Testis (tissue), 3 donors: ENCODE measurements around the gene CATSPER1. TPM values are rescaled to one million over a fixed set of nuclear protein-coding genes. Genes with fewer than 3 reads are reported as not detected.

Experiments used
- DNase-seq: peaks from one replicate; pipeline ENCODE4 v3.0.0-alpha.2; 2019
- H3K27ac ChIP-seq, 2 donors: fragments of 200-600 bp; sonication (generic); one replicate each; pipeline ENCODE4 v1.5.1; 2019
- H3K27me3 ChIP-seq: fragments of 200-600 bp; sonication (generic); one replicate; pipeline ENCODE4 v1.5.1; 2019
- H3K36me3 ChIP-seq: fragments of 200-600 bp; sonication (generic); one replicate; pipeline ENCODE4 v1.5.1; 2017; ENCODE audit warnings: low read depth; ENCODE audit errors: missing control alignments
- H3K4me1 ChIP-seq: fragments of 200-600 bp; sonication (generic); one replicate; pipeline ENCODE4 v1.5.1; 2019
- H3K4me3 ChIP-seq, 2 donors: fragments of 200-600 bp; sonication (generic); one replicate each; pipeline ENCODE4 v1.5.1; 2017 to 2019
- H3K9me3 ChIP-seq: fragments of 200-600 bp; sonication (generic); one replicate; pipeline ENCODE4 v1.5.1; 2017
- POLR2A ChIP-seq: fragments of 450-650 bp; IDR thresholded peaks from one replicate; pipeline ENCODE4 v1.6.1; 2017; ENCODE audit warnings: antibody characterized with exemption, mild to moderate bottlenecking, moderate library complexity
- WGBS, 2 donors: methylation state at CpG; one replicate each; pipeline ENCODE4 v1.1.5; 2018; 5-methylcytosine and 5-hydroxymethylcytosine counted together
- intact Hi-C: fragments of 100-400 bp; cut with DNase I; formaldehyde crosslinking; loops from one replicate; pipeline ENCODE4 v1.15.1; 2023; ENCODE audit warnings: low total_unique reads
- polyA plus RNA-seq: library from polyadenylated mRNA; stranded (reverse); fragments of 350-450 nt; fragmentation: Illumina TruSeq; extraction: RNeasy Lipid Tissue Mini Kit (QIAGEN cat#74804); gene quantifications from one replicate; pipeline ENCODE4 v1.2.3, GENCODE V29; 2014; ENCODE audit warnings: low read depth, low replicate concordance; ENCODE audit not compliant: insufficient read depth
- total RNA-seq, 2 donors: library from RNA; depleted of rRNA; stranded (reverse); fragments of >200 nt; gene quantifications; one replicate each; pipeline ENCODE4 v1.2.3, GENCODE V29; 2016
- TF ChIP-seq, protein P1 (sequence below), 3 experiments: fragments of 450-650 bp in 2 of 3; fragments of 200-600 bp in 1 of 3; sonication (generic) in 1 of 3; IDR thresholded peaks; one replicate each; pipeline ENCODE4 v1.5.1; 2016 to 2019; ENCODE audit warnings: antibody characterized with exemption in 3 of 3, mild to moderate bottlenecking in 2 of 3, moderate library complexity in 1 of 3

CATSPER1 gene
- total and polyA plus RNA-seq, 3 donors from 2014 or later: 8.9 to 33.7 (median 12.5) TPM

DNA sequence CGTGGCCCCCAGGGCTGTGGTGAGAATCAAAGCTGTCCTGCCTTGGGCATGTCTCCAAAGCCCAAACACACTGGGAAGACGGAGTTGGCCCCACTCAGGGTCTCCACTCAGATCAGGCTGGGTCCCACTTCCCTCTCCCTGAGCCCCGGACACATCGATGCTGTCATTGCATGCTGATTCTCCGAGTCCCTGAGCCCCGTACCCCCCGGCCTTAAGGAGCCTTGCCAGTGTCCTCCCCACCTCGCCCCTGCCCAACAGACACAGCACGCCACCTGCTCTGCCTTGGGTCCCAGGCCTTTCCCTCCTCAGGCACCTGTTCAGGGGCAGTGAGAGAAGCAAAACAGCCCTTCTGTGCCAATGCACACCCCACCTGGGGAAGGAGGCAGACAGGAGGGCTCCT, 38.9 kb downstream of the CATSPER1 start:
- TF ChIP-seq, protein P1, sequence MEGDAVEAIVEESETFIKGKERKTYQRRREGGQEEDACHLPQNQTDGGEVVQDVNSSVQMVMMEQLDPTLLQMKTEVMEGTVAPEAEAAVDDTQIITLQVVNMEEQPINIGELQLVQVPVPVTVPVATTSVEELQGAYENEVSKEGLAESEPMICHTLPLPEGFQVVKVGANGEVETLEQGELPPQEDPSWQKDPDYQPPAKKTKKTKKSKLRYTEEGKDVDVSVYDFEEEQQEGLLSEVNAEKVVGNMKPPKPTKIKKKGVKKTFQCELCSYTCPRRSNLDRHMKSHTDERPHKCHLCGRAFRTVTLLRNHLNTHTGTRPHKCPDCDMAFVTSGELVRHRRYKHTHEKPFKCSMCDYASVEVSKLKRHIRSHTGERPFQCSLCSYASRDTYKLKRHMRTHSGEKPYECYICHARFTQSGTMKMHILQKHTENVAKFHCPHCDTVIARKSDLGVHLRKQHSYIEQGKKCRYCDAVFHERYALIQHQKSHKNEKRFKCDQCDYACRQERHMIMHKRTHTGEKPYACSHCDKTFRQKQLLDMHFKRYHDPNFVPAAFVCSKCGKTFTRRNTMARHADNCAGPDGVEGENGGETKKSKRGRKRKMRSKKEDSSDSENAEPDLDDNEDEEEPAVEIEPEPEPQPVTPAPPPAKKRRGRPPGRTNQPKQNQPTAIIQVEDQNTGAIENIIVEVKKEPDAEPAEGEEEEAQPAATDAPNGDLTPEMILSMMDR (IDR thresholded peaks at IDR 0.05): no peak
- TF ChIP-seq POLR2A: no peak
- no peaks in the 10 kb centered on the region for H3K36me3 ChIP-seq
- no peaks in the 10 kb centered on the region for H3K9me3 ChIP-seq
- 69 to 77% methylated on average over 9 of the region's 9 CpGs for WGBS, 2 donors
- no peak overlapping the region for H3K27ac ChIP-seq
- intact Hi-C loops: loop anchor here (10.0 kb wide), 1 partner anchor 103 kb away; the partner anchor contains the start of gene FIBP
- DNase-seq: no peak
- no peaks in the 10 kb centered on the region for H3K27me3 ChIP-seq
- H3K4me1 ChIP-seq: no peaks in the 10 kb centered on the region
- H3K4me3 ChIP-seq: no peak overlapping the region

DNA sequence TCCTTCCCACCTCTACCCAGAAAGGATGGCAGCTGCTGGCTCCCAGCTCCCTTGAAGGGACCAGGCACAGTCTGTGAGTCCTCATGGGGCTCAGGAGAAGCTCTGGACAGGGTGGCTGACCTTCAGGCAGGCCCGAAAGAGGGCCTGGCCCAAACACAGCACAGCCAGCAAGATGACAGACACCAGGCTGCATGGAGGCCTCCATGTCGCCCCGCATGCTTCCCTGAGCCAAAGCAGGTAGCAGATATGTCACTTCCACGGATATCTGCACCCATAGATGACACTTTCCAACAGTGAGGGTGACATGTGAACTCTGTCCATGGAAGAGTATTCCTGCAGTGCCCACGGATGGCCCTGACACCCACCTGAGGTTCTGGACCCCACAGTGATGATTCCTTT, 42.7 kb downstream of the CATSPER1 start:
- H3K36me3 ChIP-seq: no peaks in the 10 kb centered on the region
- DNase-seq: no peak
- H3K4me1 ChIP-seq: no peaks in the 10 kb centered on the region
- WGBS, 2 donors: 86% methylated on average over 2 to 5 of the region's 5 CpGs
- no peaks in the 10 kb centered on the region for H3K27me3 ChIP-seq
- TF ChIP-seq, protein P1 (IDR thresholded peaks at IDR 0.05): no peak
- no peak for TF ChIP-seq POLR2A
- intact Hi-C loops: loop anchor here (10.0 kb wide), 1 partner anchor 99 kb away; the partner anchor contains the start of gene FIBP
- H3K9me3 ChIP-seq: no peaks in the 10 kb centered on the region
- no peak overlapping the region for H3K4me3 ChIP-seq
- no peak overlapping the region for H3K27ac ChIP-seq

DNA sequence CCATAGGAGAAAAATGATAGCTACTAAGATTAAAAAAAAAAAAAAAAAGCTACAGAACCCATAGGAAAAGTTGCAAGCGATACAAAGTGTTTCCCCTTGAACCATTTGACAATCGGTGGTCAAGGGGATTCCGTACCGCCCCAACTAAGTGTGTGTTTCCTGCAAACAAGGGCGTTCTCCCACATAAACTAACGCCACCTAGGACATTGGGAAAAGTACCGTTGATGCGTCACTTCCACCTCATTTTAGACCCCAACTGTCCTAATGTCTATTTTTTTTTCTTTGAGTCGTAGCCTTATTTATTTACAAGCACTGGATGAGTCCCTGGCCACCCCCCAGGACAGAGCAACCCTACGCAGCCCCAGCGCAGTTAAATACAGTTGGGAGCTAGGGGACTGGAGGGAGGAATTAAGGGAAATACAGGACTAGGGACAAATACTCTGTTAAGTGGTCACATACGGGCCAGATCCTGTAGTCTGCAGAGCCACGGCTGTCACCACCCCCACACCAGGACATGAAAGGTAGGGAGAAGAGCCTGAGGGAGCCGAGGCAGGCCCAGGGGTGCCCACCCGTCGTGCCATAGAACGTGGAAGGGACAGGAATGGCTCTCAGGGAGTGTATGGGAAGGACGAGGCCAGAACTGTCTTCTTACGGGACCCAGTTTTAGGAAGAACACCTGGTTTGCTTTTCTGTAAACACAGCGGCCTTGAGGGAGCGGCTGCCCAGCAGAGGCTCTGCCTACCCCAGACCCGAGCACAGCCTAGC, 43.3 kb downstream of the CATSPER1 start:
- Histone ChIP-seq H3K36me3 (no peaks in the 10 kb centered on the region), H3K4me1 (no peaks in the 10 kb centered on the region), H3K4me3 (no peak overlapping the region), H3K9me3 (no peaks in the 10 kb centered on the region), H3K27me3 (no peaks in the 10 kb centered on the region), H3K27ac (no peak overlapping the region)
- no peak for DNase-seq
- intact Hi-C loops: loop anchor here (10.0 kb wide), 1 partner anchor 98 kb away; the partner anchor contains the start of gene FIBP
- 78 to 85% methylated on average over 21 of the region's 22 CpGs for WGBS, 2 donors
- TF ChIP-seq, protein P1 (IDR thresholded peaks at IDR 0.05): no peak
- no peak for TF ChIP-seq POLR2A

DNA sequence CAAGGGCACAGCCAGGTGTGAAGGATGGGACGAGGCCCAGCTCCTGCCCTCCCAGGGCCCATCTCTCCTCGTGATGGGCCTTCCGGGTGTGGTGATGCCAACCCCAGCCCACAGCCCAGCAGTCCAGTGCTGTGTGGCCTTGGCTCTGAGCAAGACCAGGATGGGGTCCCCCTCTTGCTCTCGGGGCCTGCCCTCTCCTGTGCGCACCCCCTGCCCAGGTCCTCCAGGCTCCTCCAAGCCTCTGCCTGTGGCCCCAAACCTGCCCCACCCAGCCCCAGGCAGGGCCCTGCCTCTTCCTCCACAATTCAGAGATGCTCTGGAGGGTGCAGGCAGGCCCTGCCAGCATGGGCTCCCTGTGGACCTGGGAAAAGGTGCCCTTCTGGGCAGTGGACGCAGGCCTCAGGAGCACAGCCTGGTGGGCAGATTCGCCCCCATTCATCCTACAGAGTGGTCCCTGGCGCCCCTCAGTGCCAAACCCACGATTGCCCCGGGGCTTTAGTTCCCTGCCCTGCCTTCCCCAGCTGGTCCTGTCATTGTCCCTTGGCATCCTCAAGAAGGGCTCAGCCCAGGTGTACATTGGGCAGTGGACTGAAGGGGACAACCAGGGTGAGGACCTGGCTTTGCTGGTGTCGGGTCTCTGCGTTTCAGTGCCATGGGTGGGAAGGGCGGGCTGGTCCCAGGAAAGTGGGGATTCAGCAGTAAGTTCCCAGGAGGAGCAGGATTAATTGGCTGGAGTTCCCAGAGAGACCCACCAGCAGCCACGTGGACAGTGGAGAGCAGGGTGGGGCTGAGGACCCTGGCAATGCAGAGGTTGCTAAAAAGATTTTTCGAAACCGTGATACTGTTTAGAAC, 44.1 kb downstream of the CATSPER1 start:
- Histone ChIP-seq H3K27me3 (no peaks in the 10 kb centered on the region), H3K27ac (no peak overlapping the region), H3K4me3 (no peak overlapping the region), H3K4me1 (no peaks in the 10 kb centered on the region), H3K9me3 (no peaks in the 10 kb centered on the region), H3K36me3 (no peaks in the 10 kb centered on the region)
- intact Hi-C loops: loop anchor here (10.0 kb wide), 1 partner anchor 97 kb away; the partner anchor contains the start of gene FIBP
- 69 to 70% methylated on average over 13 to 16 of the region's 16 CpGs for WGBS, 2 donors
- TF ChIP-seq, protein P1 (IDR thresholded peaks at IDR 0.05): no peak
- TF ChIP-seq POLR2A: no peak
- DNase-seq: no peak
